Measurements from ENCODE around the gene PTPRR. TPM values are rescaled to one million over a fixed set of nuclear protein-coding genes. Genes with fewer than 3 reads are reported as not detected.

Gene PTPRR
- total and polyA plus RNA-seq, 2 of the 13 experiments (the other 11 are each of a cell fraction or from before 2014, with no cell fraction given) = not detected

DNA sequence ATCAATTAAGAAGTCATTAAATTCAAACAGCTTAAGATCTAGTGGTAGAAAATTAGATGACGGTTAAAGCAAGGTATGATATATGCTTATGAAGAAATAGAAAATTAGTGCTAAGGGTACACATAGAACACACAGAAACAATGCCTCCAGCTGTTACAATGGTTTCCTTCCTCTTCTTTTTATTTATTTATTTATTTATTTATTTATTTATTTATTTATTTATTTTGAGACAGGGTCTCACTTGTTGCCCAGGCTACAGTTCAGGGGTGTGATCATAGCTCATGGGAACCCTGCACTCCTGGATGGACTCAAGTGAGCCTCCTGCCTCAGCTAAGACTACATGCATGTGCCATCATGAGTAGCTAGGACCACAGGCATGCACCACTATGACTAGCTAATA, 34.9 kb upstream of the PTPRR start:
- Histone ChIP-seq H2AFZ (ENCODE audit: low read length) (no peak overlapping the region), H3K9ac (ENCODE audit: insufficient read depth, low read depth, low read length) (no peak overlapping the region), H3K79me2 (ENCODE audit: insufficient read depth, low read length) (no peaks in the 10 kb centered on the region), H3K27me3 (ENCODE audit: control insufficient read depth in 1 of 2, insufficient read depth in 2 of 2, low read length in 2 of 2) (no peaks in the 10 kb centered on the region), H3K9me3 (ENCODE audit: low read length) (no peaks in the 10 kb centered on the region), H3K36me3 (replicated peaks in 1 of 2; ENCODE audit: control insufficient read depth in 1 of 2, insufficient read depth in 2 of 2, low read length in 2 of 2) (no peaks in the 10 kb centered on the region), H3K4me3 (replicated peaks in 1 of 3; ENCODE audit: insufficient read depth in 1 of 3, low read depth in 2 of 3, low read length in 3 of 3) (no peak overlapping the region), H3K4me1 (ENCODE audit: insufficient read depth, low read length) (no peaks in the 10 kb centered on the region), H3K27ac (ENCODE audit: extremely low read length, insufficient read depth, low read length) (no peak overlapping the region), H4K20me1 (ENCODE audit: insufficient read depth, low read length) (no peaks in the 10 kb centered on the region), H3K4me2 (ENCODE audit: low read depth, low read length) (no peak overlapping the region)
- TF ChIP-seq ZNF44 (CRISPR knock-in tag; IDR thresholded peaks at IDR 0.05) = no peak
- TF ChIP-seq, protein P1, sequence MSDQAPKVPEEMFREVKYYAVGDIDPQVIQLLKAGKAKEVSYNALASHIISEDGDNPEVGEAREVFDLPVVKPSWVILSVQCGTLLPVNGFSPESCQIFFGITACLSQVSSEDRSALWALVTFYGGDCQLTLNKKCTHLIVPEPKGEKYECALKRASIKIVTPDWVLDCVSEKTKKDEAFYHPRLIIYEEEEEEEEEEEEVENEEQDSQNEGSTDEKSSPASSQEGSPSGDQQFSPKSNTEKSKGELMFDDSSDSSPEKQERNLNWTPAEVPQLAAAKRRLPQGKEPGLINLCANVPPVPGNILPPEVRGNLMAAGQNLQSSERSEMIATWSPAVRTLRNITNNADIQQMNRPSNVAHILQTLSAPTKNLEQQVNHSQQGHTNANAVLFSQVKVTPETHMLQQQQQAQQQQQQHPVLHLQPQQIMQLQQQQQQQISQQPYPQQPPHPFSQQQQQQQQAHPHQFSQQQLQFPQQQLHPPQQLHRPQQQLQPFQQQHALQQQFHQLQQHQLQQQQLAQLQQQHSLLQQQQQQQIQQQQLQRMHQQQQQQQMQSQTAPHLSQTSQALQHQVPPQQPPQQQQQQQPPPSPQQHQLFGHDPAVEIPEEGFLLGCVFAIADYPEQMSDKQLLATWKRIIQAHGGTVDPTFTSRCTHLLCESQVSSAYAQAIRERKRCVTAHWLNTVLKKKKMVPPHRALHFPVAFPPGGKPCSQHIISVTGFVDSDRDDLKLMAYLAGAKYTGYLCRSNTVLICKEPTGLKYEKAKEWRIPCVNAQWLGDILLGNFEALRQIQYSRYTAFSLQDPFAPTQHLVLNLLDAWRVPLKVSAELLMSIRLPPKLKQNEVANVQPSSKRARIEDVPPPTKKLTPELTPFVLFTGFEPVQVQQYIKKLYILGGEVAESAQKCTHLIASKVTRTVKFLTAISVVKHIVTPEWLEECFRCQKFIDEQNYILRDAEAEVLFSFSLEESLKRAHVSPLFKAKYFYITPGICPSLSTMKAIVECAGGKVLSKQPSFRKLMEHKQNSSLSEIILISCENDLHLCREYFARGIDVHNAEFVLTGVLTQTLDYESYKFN (CRISPR knock-in tag; conservative IDR thresholded peaks at IDR 0.05) = no peak
- TF ChIP-seq FOSL1 (CRISPR knock-in tag; IDR thresholded peaks at IDR 0.05; ENCODE audit: borderline replicate concordance) = no peak
- no peak for TF ChIP-seq GATAD2A (CRISPR knock-in tag; IDR thresholded peaks at IDR 0.05)
- no peak for TF ChIP-seq ZNF614 (CRISPR knock-in tag; IDR thresholded peaks at IDR 0.05; ENCODE audit: borderline replicate concordance)
- TF ChIP-seq ZNF567 (CRISPR knock-in tag; IDR thresholded peaks at IDR 0.05; ENCODE audit: borderline replicate concordance) = no peak
- no peak for TF ChIP-seq ZNF547 (CRISPR knock-in tag; IDR thresholded peaks at IDR 0.05)
- no peak for TF ChIP-seq ZSCAN9 (CRISPR knock-in tag; IDR thresholded peaks at IDR 0.05; ENCODE audit: borderline replicate concordance)
- TF ChIP-seq, protein P2, sequence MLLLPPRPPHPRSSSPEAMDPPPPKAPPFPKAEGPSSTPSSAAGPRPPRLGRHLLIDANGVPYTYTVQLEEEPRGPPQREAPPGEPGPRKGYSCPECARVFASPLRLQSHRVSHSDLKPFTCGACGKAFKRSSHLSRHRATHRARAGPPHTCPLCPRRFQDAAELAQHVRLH (CRISPR knock-in tag; IDR thresholded peaks at IDR 0.05; ENCODE audit: borderline replicate concordance, low read depth) = no peak
- no peak for TF ChIP-seq ZNF446 (CRISPR knock-in tag; IDR thresholded peaks at IDR 0.05)
- TF ChIP-seq, protein P3, sequence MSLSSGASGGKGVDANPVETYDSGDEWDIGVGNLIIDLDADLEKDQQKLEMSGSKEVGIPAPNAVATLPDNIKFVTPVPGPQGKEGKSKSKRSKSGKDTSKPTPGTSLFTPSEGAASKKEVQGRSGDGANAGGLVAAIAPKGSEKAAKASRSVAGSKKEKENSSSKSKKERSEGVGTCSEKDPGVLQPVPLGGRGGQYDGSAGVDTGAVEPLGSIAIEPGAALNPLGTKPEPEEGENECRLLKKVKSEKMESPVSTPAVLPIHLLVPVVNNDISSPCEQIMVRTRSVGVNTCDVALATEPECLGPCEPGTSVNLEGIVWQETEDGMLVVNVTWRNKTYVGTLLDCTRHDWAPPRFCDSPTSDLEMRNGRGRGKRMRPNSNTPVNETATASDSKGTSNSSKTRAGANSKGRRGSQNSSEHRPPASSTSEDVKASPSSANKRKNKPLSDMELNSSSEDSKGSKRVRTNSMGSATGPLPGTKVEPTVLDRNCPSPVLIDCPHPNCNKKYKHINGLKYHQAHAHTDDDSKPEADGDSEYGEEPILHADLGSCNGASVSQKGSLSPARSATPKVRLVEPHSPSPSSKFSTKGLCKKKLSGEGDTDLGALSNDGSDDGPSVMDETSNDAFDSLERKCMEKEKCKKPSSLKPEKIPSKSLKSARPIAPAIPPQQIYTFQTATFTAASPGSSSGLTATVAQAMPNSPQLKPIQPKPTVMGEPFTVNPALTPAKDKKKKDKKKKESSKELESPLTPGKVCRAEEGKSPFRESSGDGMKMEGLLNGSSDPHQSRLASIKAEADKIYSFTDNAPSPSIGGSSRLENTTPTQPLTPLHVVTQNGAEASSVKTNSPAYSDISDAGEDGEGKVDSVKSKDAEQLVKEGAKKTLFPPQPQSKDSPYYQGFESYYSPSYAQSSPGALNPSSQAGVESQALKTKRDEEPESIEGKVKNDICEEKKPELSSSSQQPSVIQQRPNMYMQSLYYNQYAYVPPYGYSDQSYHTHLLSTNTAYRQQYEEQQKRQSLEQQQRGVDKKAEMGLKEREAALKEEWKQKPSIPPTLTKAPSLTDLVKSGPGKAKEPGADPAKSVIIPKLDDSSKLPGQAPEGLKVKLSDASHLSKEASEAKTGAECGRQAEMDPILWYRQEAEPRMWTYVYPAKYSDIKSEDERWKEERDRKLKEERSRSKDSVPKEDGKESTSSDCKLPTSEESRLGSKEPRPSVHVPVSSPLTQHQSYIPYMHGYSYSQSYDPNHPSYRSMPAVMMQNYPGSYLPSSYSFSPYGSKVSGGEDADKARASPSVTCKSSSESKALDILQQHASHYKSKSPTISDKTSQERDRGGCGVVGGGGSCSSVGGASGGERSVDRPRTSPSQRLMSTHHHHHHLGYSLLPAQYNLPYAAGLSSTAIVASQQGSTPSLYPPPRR (CRISPR knock-in tag; IDR thresholded peaks at IDR 0.05; ENCODE audit: borderline replicate concordance) = no peak
- no peak for TF ChIP-seq ISL2 (CRISPR knock-in tag; IDR thresholded peaks at IDR 0.05)
- TF ChIP-seq ARID2 (CRISPR knock-in tag; IDR thresholded peaks at IDR 0.05; ENCODE audit: borderline replicate concordance) = no peak
- TF ChIP-seq PCBP1 (IDR thresholded peaks at IDR 0.05; ENCODE audit: borderline replicate concordance, low read depth, low read length) = no peak
- no peak for TF ChIP-seq KDM2A (CRISPR knock-in tag; IDR thresholded peaks at IDR 0.05; ENCODE audit: borderline replicate concordance, low read depth)
- TF ChIP-seq NBN (conservative IDR thresholded peaks at IDR 0.05) = no peak
- no peak for TF ChIP-seq RAD21 (CRISPR knock-in tag; IDR thresholded peaks at IDR 0.05)
- WGBS (ENCODE audit: low lambda C conversion rate) = 92% methylated on average over 1 of the region's 1 CpG
- ATAC-seq = no peak
- no peak for DNase-seq (ENCODE audit: low spot score)
- intact Hi-C loops (cut with micrococcal nuclease; ENCODE audit: unreplicated experiment) = no loop called here
- in situ Hi-C loops (cut with HindIII; ENCODE audit: extremely low pct_ligation_motif_present, low pct_unique_long_range_greater_than_20kb) = no loop called here
- ChIA-PET CTCF (ENCODE audit: low intra/inter-chr PET ratio, low total read pairs) (no interaction called here), POLR2A (no interaction called here)
- FAIRE-seq = no peak
- BruUV-seq (replicated peaks) = no TSS peak

Measured in HepG2 (cell line).